Testis (tissue), 3 donors: Measurements from ENCODE around the gene DET1. TPM values are rescaled to one million over a fixed set of nuclear protein-coding genes. Genes with fewer than 3 reads are reported as not detected.

Experiments
- DNase-seq: peaks from one replicate; pipeline ENCODE4 v3.0.0-alpha.2; 2019
- H3K27ac ChIP-seq, 2 donors: fragments of 200-600 bp; sonication (generic); one replicate each; pipeline ENCODE4 v1.5.1; 2019
- H3K27me3 ChIP-seq: fragments of 200-600 bp; sonication (generic); one replicate; pipeline ENCODE4 v1.5.1; 2019
- H3K36me3 ChIP-seq: fragments of 200-600 bp; sonication (generic); one replicate; pipeline ENCODE4 v1.5.1; 2017; ENCODE audit warnings: low read depth; ENCODE audit errors: missing control alignments
- H3K4me1 ChIP-seq: fragments of 200-600 bp; sonication (generic); one replicate; pipeline ENCODE4 v1.5.1; 2019
- H3K4me3 ChIP-seq, 2 donors: fragments of 200-600 bp; sonication (generic); one replicate each; pipeline ENCODE4 v1.5.1; 2017 to 2019
- H3K9me3 ChIP-seq: fragments of 200-600 bp; sonication (generic); one replicate; pipeline ENCODE4 v1.5.1; 2017
- POLR2A ChIP-seq: fragments of 450-650 bp; IDR thresholded peaks from one replicate; pipeline ENCODE4 v1.6.1; 2017; ENCODE audit warnings: antibody characterized with exemption, mild to moderate bottlenecking, moderate library complexity
- WGBS, 2 donors: methylation state at CpG; one replicate each; pipeline ENCODE4 v1.1.5; 2018; 5-methylcytosine and 5-hydroxymethylcytosine counted together
- intact Hi-C: fragments of 100-400 bp; cut with DNase I; formaldehyde crosslinking; loops from one replicate; pipeline ENCODE4 v1.15.1; 2023; ENCODE audit warnings: low total_unique reads
- polyA plus RNA-seq: library from polyadenylated mRNA; stranded (reverse); fragments of 350-450 nt; fragmentation: Illumina TruSeq; extraction: RNeasy Lipid Tissue Mini Kit (QIAGEN cat#74804); gene quantifications from one replicate; pipeline ENCODE4 v1.2.3, GENCODE V29; 2014; ENCODE audit warnings: low read depth, low replicate concordance; ENCODE audit not compliant: insufficient read depth
- total RNA-seq, 2 donors: library from RNA; depleted of rRNA; stranded (reverse); fragments of >200 nt; gene quantifications; one replicate each; pipeline ENCODE4 v1.2.3, GENCODE V29; 2016
- TF ChIP-seq, protein P1 (sequence below), 3 experiments: fragments of 450-650 bp in 2 of 3; fragments of 200-600 bp in 1 of 3; sonication (generic) in 1 of 3; IDR thresholded peaks; one replicate each; pipeline ENCODE4 v1.5.1; 2016 to 2019; ENCODE audit warnings: antibody characterized with exemption in 3 of 3, mild to moderate bottlenecking in 2 of 3, moderate library complexity in 1 of 3

Gene DET1
- total and polyA plus RNA-seq, 3 donors from 2014 or later: 4.4 to 14.4 (median 10.3) TPM

DNA sequence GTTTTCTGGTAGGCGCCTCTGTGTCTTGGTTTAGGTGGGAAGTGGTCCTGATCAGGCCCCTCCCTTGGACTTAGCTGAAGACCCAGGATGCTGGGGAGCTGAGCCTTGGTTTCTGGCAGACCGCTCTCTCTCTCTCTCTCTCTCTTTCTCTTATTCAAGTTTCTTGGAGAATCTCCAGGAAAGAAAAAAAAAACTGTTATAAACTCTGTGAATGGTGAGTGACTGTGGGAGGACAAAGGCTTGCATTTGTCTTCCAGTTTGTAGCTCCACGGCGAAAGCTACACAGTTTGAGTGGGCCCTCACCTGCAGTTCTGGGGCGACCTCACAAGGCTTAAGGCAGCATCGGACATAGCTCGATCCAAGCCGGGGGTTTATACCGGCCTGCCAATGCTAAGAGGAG is 7.5 kb downstream of the DET1 start:
- no peaks in the 10 kb centered on the region for H3K27me3 ChIP-seq
- WGBS, 2 donors: 76 to 86% methylated on average over 9 of the region's 9 CpGs
- no peak for DNase-seq
- no peaks in the 10 kb centered on the region for H3K4me1 ChIP-seq
- intact Hi-C loops: no loop called here
- no peaks in the 10 kb centered on the region for H3K36me3 ChIP-seq
- H3K9me3 ChIP-seq: no peaks in the 10 kb centered on the region
- TF ChIP-seq, protein P1, sequence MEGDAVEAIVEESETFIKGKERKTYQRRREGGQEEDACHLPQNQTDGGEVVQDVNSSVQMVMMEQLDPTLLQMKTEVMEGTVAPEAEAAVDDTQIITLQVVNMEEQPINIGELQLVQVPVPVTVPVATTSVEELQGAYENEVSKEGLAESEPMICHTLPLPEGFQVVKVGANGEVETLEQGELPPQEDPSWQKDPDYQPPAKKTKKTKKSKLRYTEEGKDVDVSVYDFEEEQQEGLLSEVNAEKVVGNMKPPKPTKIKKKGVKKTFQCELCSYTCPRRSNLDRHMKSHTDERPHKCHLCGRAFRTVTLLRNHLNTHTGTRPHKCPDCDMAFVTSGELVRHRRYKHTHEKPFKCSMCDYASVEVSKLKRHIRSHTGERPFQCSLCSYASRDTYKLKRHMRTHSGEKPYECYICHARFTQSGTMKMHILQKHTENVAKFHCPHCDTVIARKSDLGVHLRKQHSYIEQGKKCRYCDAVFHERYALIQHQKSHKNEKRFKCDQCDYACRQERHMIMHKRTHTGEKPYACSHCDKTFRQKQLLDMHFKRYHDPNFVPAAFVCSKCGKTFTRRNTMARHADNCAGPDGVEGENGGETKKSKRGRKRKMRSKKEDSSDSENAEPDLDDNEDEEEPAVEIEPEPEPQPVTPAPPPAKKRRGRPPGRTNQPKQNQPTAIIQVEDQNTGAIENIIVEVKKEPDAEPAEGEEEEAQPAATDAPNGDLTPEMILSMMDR (IDR thresholded peaks at IDR 0.05): no peak
- TF ChIP-seq POLR2A: no peak
- H3K4me3 ChIP-seq: no peak overlapping the region
- H3K27ac ChIP-seq: no peak overlapping the region

DNA sequence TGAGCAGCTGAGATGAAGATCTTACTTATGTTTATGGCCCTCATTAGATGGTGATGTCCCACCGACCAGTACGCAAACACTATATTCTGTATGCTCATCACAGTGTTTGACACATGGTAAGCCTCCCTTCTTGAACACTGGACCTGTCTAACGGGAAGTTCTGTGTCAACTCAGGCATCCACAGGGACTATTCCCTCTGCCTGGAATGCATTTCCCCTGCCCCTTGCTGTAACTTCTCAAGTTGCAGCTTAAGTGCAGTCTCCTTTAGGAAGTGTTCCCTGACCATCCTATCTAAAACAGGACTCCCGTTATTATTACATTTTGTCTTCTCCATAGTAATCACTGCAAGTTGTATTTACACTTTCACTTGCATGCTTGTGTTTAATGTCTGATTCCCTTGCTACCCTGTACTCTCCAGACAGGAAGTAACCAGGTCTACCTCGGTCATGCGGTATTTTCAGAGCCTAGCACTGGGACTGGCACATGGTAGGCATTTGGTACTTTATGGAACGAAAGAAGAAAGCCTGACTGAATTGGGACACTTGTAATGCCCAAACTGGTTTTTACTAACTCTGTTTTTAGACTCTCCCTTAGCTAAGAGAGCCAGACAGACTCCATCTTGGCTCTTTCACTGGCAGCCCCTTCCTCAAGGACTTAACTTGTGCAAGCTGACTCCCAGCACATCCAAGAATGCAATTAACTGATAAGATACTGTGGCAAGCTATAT is 8.7 kb downstream of the DET1 start:
- TF ChIP-seq, protein P1 (IDR thresholded peaks at IDR 0.05): no peak
- TF ChIP-seq POLR2A: no peak
- DNase-seq: no peak
- Histone ChIP-seq H3K36me3 (no peaks in the 10 kb centered on the region), H3K27ac (no peak overlapping the region), H3K27me3 (no peaks in the 10 kb centered on the region), H3K9me3 (no peaks in the 10 kb centered on the region), H3K4me3 (no peak overlapping the region), H3K4me1 (no peaks in the 10 kb centered on the region)
- intact Hi-C loops: no loop called here
- WGBS, 2 donors: 84 to 90% methylated on average over 7 of the region's 7 CpGs

DNA sequence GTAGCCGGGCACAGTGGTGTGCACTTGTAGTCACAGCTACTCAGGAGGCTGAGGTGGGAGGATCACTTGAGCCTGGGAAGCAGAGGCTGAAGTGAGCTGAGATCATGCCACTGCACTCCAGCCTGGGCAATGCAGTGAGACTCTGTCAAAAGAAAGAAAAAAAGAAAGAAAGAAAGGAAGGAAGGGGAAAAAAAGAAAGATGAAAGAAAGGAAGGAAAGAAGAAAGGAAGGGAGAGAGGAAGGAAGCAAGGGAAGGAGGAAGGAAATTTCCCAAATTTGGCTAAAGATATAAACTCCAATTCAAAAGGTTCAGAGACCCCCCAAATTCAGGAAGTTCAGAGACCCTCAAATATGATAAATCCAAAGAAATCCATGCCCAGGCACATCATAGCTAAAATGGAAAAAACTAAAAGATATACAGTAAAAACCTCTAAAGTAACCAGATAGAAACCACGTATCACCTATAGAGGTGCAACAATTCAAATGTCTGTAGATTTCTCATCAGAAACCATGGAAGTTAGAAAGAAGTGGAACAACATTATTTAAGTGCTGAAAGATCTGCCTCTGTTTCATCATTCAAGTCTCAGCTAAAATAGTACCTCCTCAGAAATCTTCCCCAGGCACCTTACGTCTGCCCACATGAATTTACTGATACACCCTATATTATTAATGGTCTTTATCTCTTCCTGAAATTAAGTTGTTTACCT is 10.7 kb downstream of the DET1 start:
- intact Hi-C loops: no loop called here
- H3K4me1 ChIP-seq: no peaks in the 10 kb centered on the region
- H3K4me3 ChIP-seq: no peak overlapping the region
- H3K36me3 ChIP-seq: no peaks in the 10 kb centered on the region
- H3K9me3 ChIP-seq: no peaks in the 10 kb centered on the region
- no peaks in the 10 kb centered on the region for H3K27me3 ChIP-seq
- no peak for DNase-seq
- H3K27ac ChIP-seq: no peak overlapping the region
- 96 to 99% methylated on average over 3 of the region's 3 CpGs for WGBS, 2 donors
- TF ChIP-seq, protein P1 (IDR thresholded peaks at IDR 0.05): no peak

DNA sequence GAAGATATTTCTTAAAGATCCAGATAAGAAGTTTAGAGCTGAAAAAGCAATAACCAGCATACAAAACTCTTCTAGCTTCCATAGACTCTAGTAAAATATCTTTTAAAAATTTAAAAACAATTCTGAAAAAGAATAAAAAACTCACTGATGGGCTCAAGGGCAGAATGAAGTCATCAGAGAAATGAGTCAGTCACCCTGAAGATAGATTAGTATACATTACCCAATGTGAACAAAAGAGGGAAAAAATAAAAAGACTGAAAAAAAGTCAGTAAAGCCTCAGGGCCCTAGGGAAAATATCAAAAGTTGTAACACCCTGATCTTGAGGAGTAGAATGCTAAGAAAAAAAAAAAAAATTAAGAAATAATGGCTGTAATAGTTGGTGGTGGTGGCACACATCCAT is 11.4 kb downstream of the DET1 start:
- intact Hi-C loops: no loop called here
- no peak overlapping the region for H3K4me3 ChIP-seq
- no peaks in the 10 kb centered on the region for H3K27me3 ChIP-seq
- H3K4me1 ChIP-seq: no peaks in the 10 kb centered on the region
- TF ChIP-seq, protein P1 (IDR thresholded peaks at IDR 0.05): no peak
- TF ChIP-seq POLR2A: no peak
- H3K27ac ChIP-seq: no peak overlapping the region
- no peak for DNase-seq
- H3K9me3 ChIP-seq: no peaks in the 10 kb centered on the region
- H3K36me3 ChIP-seq: no peaks in the 10 kb centered on the region
